ENCODE results near the gene MYOT. TPM values are rescaled to one million over a fixed set of nuclear protein-coding genes. Genes with fewer than 3 reads are reported as not detected.

Gene MYOT
- total RNA-seq, 6 experiments from 2014 or later = not detected

DNA sequence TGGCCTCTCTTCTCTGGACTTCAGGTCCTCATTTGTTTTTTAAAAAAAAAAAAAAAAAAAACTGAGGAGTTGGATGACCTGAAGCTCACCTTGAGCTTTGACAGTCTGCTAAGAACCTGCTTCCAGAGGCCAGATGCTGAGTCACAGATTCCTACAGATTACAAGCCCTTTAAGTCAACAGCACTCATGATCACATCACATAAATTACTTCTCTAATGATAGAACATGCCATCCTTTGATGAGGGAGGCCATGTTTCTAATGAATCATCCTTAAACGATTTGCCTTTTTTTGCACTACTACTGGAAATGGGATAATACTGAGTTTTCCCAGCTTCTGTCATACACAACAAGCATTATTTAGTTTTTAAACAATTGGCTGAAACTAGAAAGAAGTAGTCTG lies 34.2 kb upstream of the MYOT start:
- TF ChIP-seq, protein P1, sequence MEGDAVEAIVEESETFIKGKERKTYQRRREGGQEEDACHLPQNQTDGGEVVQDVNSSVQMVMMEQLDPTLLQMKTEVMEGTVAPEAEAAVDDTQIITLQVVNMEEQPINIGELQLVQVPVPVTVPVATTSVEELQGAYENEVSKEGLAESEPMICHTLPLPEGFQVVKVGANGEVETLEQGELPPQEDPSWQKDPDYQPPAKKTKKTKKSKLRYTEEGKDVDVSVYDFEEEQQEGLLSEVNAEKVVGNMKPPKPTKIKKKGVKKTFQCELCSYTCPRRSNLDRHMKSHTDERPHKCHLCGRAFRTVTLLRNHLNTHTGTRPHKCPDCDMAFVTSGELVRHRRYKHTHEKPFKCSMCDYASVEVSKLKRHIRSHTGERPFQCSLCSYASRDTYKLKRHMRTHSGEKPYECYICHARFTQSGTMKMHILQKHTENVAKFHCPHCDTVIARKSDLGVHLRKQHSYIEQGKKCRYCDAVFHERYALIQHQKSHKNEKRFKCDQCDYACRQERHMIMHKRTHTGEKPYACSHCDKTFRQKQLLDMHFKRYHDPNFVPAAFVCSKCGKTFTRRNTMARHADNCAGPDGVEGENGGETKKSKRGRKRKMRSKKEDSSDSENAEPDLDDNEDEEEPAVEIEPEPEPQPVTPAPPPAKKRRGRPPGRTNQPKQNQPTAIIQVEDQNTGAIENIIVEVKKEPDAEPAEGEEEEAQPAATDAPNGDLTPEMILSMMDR (IDR thresholded peaks at IDR 0.05) = no peak
- Mint-ChIP-seq H3K27me3 (ENCODE audit: insufficient read depth) (peaks cover 7% of the 10 kb centered on the region; the same call in 1 of the 2 replicates), H3K27ac (no peak overlapping the region), H3K4me3 (no peak overlapping the region), H3K36me3 (ENCODE audit: low read depth) (no peaks in the 10 kb centered on the region), H3K9me3 (no peaks in the 10 kb centered on the region), H3K4me1 (ENCODE audit: low read depth) (peaks cover 17% of the 10 kb centered on the region)
- peak; percentile 70 for DNase-seq

DNA sequence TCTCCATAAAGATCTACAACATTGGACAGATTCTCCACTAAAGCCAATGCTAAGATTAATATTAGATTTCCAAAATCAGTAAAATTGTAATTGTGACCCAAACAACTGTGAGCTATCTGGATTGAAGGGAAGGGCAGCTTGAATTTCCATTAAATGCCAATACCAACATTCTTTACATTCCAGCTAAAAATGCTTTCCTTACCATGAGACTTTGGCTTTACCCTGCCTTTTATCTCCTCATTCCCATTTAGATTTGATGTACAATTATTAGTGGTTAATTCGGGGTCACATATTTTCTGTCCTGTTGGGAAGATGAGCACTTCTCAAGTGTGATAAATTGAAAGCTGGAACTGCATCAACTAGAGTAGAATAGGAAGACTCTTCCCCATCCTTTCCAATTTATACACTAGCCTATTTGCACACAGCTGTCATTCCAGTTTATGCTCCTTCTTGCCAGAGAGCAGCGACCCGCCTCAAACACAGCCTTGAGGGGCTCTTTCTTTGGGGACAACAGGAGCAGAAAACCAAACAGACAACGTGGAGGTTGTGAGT lies 33.1 kb upstream of the MYOT start:
- no peaks in the 10 kb centered on the region for H3K9me3 Mint-ChIP-seq
- H3K4me3 Mint-ChIP-seq = no peak overlapping the region
- H3K36me3 Mint-ChIP-seq (ENCODE audit: low read depth) = no peaks in the 10 kb centered on the region
- DNase-seq = no peak
- peaks cover 17% of the 10 kb centered on the region for H3K4me1 Mint-ChIP-seq (ENCODE audit: low read depth)
- no peak overlapping the region for H3K27ac Mint-ChIP-seq
- TF ChIP-seq, protein P1 (IDR thresholded peaks at IDR 0.05) = no peak
- peaks cover 7% of the 10 kb centered on the region; the same call in 1 of the 2 replicates for H3K27me3 Mint-ChIP-seq (ENCODE audit: insufficient read depth)

DNA sequence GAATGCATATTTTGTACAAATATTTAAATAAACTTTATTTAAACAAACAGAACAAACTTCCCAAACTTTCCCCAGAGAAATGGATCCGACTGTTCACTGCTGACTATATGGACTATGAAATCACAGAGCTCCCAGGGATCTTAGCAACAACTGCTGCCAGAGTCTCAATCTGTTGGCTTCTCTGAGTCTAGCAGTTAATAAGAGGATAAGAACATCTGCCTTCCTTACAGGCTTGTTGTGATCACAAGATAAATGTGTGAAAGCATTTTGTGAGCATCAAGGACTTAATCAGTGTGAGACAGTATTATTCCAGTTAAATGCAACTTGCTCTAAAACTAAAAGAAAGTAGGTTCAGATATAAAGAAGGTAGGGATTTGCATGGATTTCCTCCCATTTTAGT lies 31.4 kb upstream of the MYOT start:
- no peak for DNase-seq
- Mint-ChIP-seq H3K27ac (no peak overlapping the region), H3K4me3 (no peak overlapping the region), H3K9me3 (no peaks in the 10 kb centered on the region), H3K4me1 (ENCODE audit: low read depth) (peaks cover 17% of the 10 kb centered on the region), H3K27me3 (ENCODE audit: insufficient read depth) (peaks cover 10% of the 10 kb centered on the region; the same call in 1 of the 2 replicates), H3K36me3 (ENCODE audit: low read depth) (no peaks in the 10 kb centered on the region)
- TF ChIP-seq, protein P1 (IDR thresholded peaks at IDR 0.05) = no peak

DNA sequence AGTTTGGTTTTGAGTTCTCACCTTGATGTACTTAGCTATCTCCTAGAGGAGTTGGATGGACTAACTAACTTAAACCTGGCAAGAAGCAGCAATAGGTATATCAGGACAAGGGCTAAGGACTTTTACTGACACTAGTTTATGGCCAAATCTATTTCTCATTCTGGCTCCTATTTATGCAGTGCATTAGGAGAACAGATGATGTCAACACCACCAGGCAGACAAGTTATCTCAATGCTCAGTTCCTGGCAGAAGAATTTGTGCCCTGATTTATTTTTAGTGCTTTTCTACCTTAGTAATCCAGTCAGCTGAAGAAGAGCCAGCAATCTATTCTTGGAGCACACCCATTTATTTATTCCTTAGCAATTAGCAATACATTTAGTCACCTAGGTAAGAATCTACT lies 30.7 kb upstream of the MYOT start:
- H3K4me1 Mint-ChIP-seq (ENCODE audit: low read depth) = peaks cover 17% of the 10 kb centered on the region
- H3K27me3 Mint-ChIP-seq (ENCODE audit: insufficient read depth) = peaks cover 10% of the 10 kb centered on the region; the same call in 1 of the 2 replicates
- no peak for DNase-seq
- H3K36me3 Mint-ChIP-seq (ENCODE audit: low read depth) = no peaks in the 10 kb centered on the region
- H3K27ac Mint-ChIP-seq = no peak overlapping the region
- H3K4me3 Mint-ChIP-seq = no peak overlapping the region
- H3K9me3 Mint-ChIP-seq = no peaks in the 10 kb centered on the region
- TF ChIP-seq, protein P1 (IDR thresholded peaks at IDR 0.05) = no peak

DNA sequence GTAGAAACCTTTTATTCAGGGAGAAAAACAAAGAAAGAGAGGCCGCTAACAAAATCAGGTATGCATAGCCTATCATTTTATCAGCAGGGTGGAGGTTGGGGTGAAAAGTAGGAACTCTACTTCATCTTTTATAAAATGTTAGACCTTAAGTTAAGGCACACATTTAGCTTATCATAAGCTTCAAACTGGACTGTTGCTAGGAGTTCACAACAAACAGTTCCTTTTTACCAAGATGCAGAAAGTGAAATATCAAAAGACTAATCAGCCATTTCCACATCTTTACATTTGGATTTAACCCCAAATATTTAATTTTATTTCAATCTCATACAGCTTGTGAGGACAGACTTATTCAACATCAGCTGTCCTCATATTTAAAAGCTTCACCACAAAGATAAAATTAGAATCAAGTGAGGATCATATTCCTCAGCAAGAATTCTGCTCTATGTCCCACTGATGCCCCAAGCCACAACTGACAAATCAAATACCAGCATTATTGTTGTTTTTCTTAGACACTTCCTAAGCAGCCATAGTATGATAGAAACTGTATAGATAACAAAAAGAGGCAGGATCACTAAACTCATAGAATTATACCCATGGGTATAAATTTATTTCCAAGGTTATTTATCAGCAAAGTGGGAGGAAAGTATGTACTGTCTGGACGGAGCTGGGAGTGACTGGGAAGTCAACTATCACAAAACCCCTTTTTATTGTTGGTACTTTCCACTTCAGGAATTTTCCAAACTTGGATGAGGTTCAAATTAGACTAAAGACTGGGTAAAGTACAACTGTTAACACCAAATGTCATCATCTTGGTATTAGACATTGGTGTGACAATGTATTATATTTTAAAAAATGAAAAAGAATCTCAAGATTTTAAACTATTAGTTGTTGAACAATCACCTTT lies 29.9 kb upstream of the MYOT start:
- no peak overlapping the region for H3K4me3 Mint-ChIP-seq
- no peak overlapping the region for H3K27ac Mint-ChIP-seq
- no peak for DNase-seq
- no peaks in the 10 kb centered on the region for H3K9me3 Mint-ChIP-seq
- H3K4me1 Mint-ChIP-seq (ENCODE audit: low read depth) = peaks cover 17% of the 10 kb centered on the region
- no peaks in the 10 kb centered on the region for H3K36me3 Mint-ChIP-seq (ENCODE audit: low read depth)
- peaks cover 12% of the 10 kb centered on the region; the same call in 1 of the 2 replicates for H3K27me3 Mint-ChIP-seq (ENCODE audit: insufficient read depth)
- TF ChIP-seq, protein P1 (IDR thresholded peaks at IDR 0.05) = no peak

All from HFFc6 (cell line).